ENCODE results near the gene PET117. TPM values are rescaled to one million over a fixed set of nuclear protein-coding genes. Genes with fewer than 3 reads are reported as not detected.
A peak's percentile ranks its signal among the peaks of the same experiment; 100 is the strongest.

Gene PET117
- total and polyA plus RNA-seq, 2 donors (not counting 1 experiment from before 2014, with no cell fraction given) = 2.1 to 13.0 TPM

DNA sequence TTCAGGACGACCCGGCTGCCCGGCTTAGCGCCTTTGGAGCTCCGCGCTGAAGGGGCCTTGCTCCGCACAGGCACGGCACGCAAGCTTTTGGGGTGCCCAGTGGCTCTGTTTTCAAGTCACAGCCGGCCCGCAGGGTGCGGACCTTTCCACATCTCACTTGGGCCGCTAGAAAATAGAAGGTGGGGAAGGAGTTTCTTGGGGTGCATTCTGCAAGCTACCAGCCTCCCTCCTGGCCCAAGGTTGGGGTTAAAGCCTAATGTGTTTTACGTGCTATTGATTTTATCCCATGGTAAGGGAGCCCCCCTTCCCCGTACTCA, 561 bp downstream of the PET117 start:
- Histone ChIP-seq H3K9ac (ENCODE audit: low read length) (peak overlapping the region; percentile 79), H3K36me3 (replicated peaks in 1 of 2; ENCODE audit: control extremely low read depth in 1 of 2, control insufficient read depth in 1 of 2, extremely low read depth in 1 of 2, insufficient read depth in 2 of 2, low read length in 1 of 2) (peaks cover 0 to 2% of the 10 kb centered on the region in 2 experiments), H3K27ac (ENCODE audit: low read length in 2 of 2) (peak overlapping the region; percentile 38 to 77), H2AFZ (ENCODE audit: insufficient read depth, low read depth, low read length, poor library complexity, severe bottlenecking) (peak overlapping the region; percentile 100), H3K4me2 (replicated peaks; ENCODE audit: low read depth, low read length, poor library complexity, severe bottlenecking) (peak overlapping the region; percentile 98), H3K4me1 (ENCODE audit: control insufficient read depth in 2 of 2, insufficient read depth in 2 of 2, low read length in 2 of 2) (peaks cover 15 to 25% of the 10 kb centered on the region in 2 donors), H3K79me2 (ENCODE audit: control insufficient read depth, insufficient read depth, low read length) (peaks cover 26% of the 10 kb centered on the region), H4K20me1 (ENCODE audit: control insufficient read depth, insufficient read depth, low read length, poor library complexity, severe bottlenecking) (peaks cover 14% of the 10 kb centered on the region), H3K27me3 (replicated peaks in 1 of 4; ENCODE audit: control extremely low read depth in 1 of 4, control insufficient read depth in 3 of 4, insufficient read depth in 4 of 4, low read length in 3 of 4) (peaks cover 0 to 4% (median 0%) of the 10 kb centered on the region in 4 experiments), H3K4me3 (ENCODE audit: control extremely low read depth in 1 of 5, extremely low read depth in 1 of 5, insufficient read depth in 1 of 5, low read depth in 2 of 5, low read length in 4 of 5) (peak overlapping the region; percentile 48 to 93 (median 85)), H3K9me3 (ENCODE audit: control extremely low read depth in 1 of 3, control insufficient read depth in 2 of 3, insufficient read depth in 1 of 3, low read length in 2 of 3) (no peaks in the 10 kb centered on the region)
- DNase-seq = no peak
- peaks cover 28% of the 10 kb centered on the region for H3K4me1 Mint-ChIP-seq
- no peaks in the 10 kb centered on the region for H3K27me3 Mint-ChIP-seq
- peak overlapping the region; percentile 95 for H3K27ac Mint-ChIP-seq
- intact Hi-C loops (cut with micrococcal nuclease) = loop anchor here (5.0 kb wide), 3 partner anchors 369 to 654 kb away; partner anchors contain the start of genes DTD1 and SEC23B
- TF ChIP-seq, protein P1, sequence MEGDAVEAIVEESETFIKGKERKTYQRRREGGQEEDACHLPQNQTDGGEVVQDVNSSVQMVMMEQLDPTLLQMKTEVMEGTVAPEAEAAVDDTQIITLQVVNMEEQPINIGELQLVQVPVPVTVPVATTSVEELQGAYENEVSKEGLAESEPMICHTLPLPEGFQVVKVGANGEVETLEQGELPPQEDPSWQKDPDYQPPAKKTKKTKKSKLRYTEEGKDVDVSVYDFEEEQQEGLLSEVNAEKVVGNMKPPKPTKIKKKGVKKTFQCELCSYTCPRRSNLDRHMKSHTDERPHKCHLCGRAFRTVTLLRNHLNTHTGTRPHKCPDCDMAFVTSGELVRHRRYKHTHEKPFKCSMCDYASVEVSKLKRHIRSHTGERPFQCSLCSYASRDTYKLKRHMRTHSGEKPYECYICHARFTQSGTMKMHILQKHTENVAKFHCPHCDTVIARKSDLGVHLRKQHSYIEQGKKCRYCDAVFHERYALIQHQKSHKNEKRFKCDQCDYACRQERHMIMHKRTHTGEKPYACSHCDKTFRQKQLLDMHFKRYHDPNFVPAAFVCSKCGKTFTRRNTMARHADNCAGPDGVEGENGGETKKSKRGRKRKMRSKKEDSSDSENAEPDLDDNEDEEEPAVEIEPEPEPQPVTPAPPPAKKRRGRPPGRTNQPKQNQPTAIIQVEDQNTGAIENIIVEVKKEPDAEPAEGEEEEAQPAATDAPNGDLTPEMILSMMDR (IDR thresholded peaks at IDR 0.05) = no peak
- TF ChIP-seq EZH2 (IDR thresholded peaks at IDR 0.05; ENCODE audit: borderline replicate concordance, insufficient read depth, low read depth, low read length, poor library complexity, severe bottlenecking) = no peak
- 0% methylated on average over 9 of the region's 15 CpGs for WGBS (ENCODE audit: insufficient coverage)
- ChIA-PET POLR2A (interaction anchor here (0.5 to 1.2 kb wide), 3 partner anchors 148 to 329 kb away, joined by 3 to 7 read pairs (median 5); partner anchors contain the start of genes DZANK1 and ZNF133), CTCF (interaction anchor here (0.9 to 1.5 kb wide), 2 partner anchors 456 to 459 kb away, joined by 3 to 7 read pairs; partner anchors contain the start of gene RRBP1)
- peak overlapping the region; percentile 92 for H3K4me3 Mint-ChIP-seq
- no peaks in the 10 kb centered on the region for H3K9me3 Mint-ChIP-seq (ENCODE audit: insufficient read depth)
- ATAC-seq (ENCODE audit: low read depth) = no peak

Data from B cell (primary cell).